Measurements from ENCODE around the gene CCDC91. TPM values are rescaled to one million over a fixed set of nuclear protein-coding genes. Genes with fewer than 3 reads are reported as not detected.

CCDC91 gene
- total RNA-seq, 1 donor from 2014 or later, result 13.5 TPM

DNA sequence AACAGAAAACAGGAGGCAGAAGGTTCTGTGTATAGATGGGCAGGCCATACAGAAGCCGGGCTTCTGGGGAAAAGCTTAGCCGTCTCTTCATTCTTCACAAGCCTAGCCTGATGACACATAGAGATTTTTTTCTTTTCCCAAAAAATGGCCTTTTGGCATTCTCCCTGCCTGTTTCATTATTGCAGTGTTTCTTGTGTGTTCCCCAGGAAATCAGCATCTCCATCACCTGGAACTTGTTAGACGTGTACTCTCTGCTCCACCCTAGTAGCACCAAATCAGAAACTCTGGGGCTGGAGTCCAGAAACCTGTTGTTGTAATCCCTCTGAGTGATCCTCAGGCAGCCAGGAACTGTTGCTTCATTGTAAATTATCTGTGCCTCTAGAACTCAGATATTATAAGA is 388.1 kb downstream of the CCDC91 start:
- H3K27ac ChIP-seq, result no peak overlapping the region
- TF ChIP-seq, protein P1, sequence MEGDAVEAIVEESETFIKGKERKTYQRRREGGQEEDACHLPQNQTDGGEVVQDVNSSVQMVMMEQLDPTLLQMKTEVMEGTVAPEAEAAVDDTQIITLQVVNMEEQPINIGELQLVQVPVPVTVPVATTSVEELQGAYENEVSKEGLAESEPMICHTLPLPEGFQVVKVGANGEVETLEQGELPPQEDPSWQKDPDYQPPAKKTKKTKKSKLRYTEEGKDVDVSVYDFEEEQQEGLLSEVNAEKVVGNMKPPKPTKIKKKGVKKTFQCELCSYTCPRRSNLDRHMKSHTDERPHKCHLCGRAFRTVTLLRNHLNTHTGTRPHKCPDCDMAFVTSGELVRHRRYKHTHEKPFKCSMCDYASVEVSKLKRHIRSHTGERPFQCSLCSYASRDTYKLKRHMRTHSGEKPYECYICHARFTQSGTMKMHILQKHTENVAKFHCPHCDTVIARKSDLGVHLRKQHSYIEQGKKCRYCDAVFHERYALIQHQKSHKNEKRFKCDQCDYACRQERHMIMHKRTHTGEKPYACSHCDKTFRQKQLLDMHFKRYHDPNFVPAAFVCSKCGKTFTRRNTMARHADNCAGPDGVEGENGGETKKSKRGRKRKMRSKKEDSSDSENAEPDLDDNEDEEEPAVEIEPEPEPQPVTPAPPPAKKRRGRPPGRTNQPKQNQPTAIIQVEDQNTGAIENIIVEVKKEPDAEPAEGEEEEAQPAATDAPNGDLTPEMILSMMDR (IDR thresholded peaks at IDR 0.05), result no peak
- H3K27me3 ChIP-seq, result no peaks in the 10 kb centered on the region
- intact Hi-C loops (cut with DNase I), result no loop called here
- no peaks in the 10 kb centered on the region for H3K4me1 ChIP-seq
- no peaks in the 10 kb centered on the region for H3K36me3 ChIP-seq
- DNase-seq (ENCODE audit: low spot score in 2 of 2), result no peak
- H3K4me3 ChIP-seq, result no peak overlapping the region
- no peaks in the 10 kb centered on the region for H3K9me3 ChIP-seq

DNA sequence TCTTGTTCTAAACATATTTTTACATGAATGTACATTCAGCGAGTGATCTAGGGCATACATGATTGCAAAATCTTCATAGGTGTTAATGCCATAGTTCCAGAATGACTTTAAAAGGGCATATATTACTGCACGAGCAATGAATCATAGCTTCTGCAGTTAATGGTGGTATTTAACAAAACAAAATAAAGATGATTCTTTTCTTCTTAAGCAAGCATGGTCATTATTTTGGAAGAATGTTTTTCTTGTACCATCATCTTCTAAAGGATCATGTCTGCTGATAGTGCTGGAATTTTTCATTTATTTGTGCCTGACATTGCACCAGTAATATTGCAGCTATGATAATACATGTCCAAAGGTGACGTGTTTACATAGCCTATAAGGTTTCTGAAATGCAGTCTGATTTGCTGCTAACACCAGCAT is 388.6 kb downstream of the CCDC91 start:
- H3K9me3 ChIP-seq, result no peaks in the 10 kb centered on the region
- no peaks in the 10 kb centered on the region for H3K4me1 ChIP-seq
- DNase-seq (ENCODE audit: low spot score in 2 of 2), result no peak
- no peaks in the 10 kb centered on the region for H3K36me3 ChIP-seq
- H3K27ac ChIP-seq, result no peak overlapping the region
- TF ChIP-seq, protein P1 (IDR thresholded peaks at IDR 0.05), result no peak
- H3K4me3 ChIP-seq, result no peak overlapping the region
- H3K27me3 ChIP-seq, result no peaks in the 10 kb centered on the region
- intact Hi-C loops (cut with DNase I), result no loop called here

GRCh38 chr12:28582672-28583376 is 392.6 kb downstream of the CCDC91 start:
- Histone ChIP-seq H3K36me3 (no peaks in the 10 kb centered on the region), H3K4me3 (no peak overlapping the region), H3K27ac (no peak overlapping the region), H3K9me3 (no peaks in the 10 kb centered on the region), H3K27me3 (no peaks in the 10 kb centered on the region), H3K4me1 (no peaks in the 10 kb centered on the region)
- intact Hi-C loops (cut with DNase I), result no loop called here
- TF ChIP-seq, protein P1 (IDR thresholded peaks at IDR 0.05), result no peak
- DNase-seq (ENCODE audit: low spot score in 2 of 2), result no peak

DNA sequence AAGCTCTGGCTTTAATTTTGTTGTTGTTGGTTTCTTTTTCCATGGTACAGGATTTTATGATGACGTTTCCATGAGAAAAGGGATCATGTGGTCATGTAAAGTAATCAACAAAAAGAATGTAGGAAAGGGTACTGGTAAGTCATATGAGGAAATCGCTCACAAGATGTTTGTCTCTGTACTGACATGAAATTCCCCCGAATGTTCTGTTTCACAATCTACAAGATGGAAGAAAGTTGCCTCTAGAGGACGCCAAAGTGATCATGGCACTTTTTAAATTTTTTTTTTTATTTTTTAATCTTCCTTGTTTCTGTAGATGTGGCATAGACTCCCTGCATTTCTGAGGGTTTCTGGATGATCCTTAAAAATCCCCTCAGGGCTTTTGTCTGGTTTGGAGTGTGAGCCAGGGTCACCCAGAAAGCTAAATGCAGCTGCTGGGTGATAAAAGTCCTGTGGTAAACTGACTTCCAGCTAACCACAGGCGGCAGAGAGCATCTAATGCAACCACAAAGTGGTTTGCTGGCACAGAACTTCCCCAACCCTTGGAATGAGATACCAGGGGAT is 393.5 kb downstream of the CCDC91 start:
- intact Hi-C loops (cut with DNase I), result no loop called here

DNA sequence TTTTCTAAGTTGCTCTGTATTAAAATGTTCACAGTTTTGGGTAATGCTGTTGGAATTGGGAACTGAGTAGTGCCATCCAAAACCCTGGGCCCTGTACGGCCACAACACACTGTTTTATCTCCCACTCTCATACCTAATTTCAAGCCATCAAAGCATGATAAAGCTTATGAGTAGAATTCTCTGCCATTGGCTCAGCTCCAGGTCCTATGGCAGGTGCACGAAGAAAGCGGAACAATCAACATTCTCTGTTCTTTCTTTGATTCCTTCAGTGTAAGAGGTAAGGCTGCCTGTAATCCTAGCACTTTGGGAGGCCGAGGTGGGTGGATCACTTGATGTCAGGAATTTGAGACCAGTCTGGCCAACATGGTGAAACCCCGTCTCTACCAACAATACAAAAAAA is 394.9 kb downstream of the CCDC91 start:
- H3K4me1 ChIP-seq, result no peaks in the 10 kb centered on the region
- intact Hi-C loops (cut with DNase I), result no loop called here
- no peaks in the 10 kb centered on the region for H3K27me3 ChIP-seq
- H3K27ac ChIP-seq, result no peak overlapping the region
- H3K36me3 ChIP-seq, result no peaks in the 10 kb centered on the region
- no peaks in the 10 kb centered on the region for H3K9me3 ChIP-seq
- no peak for DNase-seq (ENCODE audit: low spot score in 2 of 2)
- TF ChIP-seq, protein P1 (IDR thresholded peaks at IDR 0.05), result no peak
- no peak overlapping the region for H3K4me3 ChIP-seq

More for the DNA sequence above, 393.5 kb downstream of the CCDC91 start:
- Histone ChIP-seq H3K27ac (no peak overlapping the region), H3K27me3 (no peaks in the 10 kb centered on the region), H3K36me3 (no peaks in the 10 kb centered on the region), H3K4me1 (no peaks in the 10 kb centered on the region), H3K9me3 (no peaks in the 10 kb centered on the region), H3K4me3 (no peak overlapping the region)
- TF ChIP-seq, protein P1 (IDR thresholded peaks at IDR 0.05), result no peak
- no peak for DNase-seq (ENCODE audit: low spot score in 2 of 2)
